ENCODE measurements around the gene CST4.
"Not testable (repeated sequence)": the region's sequence is repeated elsewhere in the genome, so short reads cannot be mapped to it uniquely, and the experiment has no call there.

CST4 gene

DNA sequence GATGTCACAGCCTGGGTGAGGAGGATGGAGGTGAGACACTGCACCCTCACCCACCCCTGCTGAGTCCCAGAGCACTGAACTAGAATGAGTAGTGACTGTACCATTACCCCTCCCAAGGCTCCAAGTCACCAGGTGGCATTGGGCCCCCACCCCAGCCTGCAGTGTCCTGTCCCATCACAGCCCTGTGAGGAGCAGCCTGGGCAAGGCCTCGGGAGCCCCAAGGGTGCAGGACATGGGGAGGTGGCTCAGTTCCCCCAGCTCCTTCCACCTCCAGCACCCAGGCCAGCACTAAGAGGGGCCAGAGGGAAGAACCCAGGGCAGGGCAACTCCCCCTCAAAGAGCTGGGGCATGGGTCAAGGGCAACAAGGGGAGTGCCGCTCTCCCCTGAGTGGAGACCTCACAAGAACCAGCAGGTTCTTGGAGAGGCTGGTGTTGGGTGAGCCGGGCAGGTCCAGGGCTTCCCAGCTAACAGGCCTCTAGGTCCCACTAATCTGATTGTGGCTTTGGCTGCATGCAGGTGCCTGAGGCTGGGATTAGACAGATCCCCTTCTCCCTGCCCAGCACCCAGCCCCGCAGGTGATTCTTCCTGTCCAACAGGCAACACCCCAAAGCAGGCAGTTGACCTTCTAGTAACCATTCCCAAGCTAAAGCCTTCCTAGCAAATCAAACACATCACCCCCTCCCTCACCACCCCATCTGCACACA lies 2.6 kb downstream of the CST4 start:
- no peak for DNase-seq

GRCh38 chr20:23685529-23685896 lies 3.3 kb downstream of the CST4 start:
- DNase-seq, result not testable (repeated sequence)

DNA sequence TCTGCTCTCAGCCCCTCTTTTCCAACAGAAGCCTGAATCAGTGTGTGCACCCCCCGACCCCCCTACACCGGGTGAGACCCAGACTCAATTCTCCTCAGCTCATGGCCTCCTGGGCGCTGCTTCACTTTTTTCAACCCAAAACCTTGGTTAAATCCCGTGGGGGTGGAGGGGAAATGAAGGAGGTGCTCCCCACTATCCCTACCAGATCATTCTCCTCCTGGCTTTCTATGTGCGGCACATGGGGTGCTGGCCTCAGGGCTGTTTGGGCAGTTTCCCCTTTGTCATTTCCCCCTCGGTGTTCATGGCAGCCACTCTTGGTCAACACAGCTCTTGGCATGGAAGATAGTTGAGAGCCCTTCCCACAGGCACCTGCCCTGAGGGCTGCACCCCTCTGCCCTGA lies 4.6 kb downstream of the CST4 start:
- no peak for DNase-seq

DNA sequence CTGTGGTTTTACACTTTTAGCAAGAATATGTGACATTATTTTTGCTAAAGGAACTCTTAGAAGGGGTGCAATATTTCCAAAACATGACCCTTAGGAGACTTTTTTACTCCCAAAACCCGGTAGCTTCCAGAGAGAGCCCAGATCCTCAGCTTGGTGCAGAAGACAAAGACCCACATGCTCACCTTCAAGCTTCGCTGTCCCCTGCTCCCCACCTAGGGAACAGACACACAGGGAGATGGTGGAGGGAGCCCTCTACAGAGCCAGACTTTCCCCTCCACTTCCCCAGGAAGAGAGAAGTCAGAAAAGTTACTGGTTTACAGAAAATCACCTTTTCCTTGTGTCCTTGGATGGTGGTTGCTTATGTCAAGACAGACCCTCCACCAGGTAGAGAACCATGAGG lies 5.0 kb downstream of the CST4 start:
- no peak for DNase-seq

DNA sequence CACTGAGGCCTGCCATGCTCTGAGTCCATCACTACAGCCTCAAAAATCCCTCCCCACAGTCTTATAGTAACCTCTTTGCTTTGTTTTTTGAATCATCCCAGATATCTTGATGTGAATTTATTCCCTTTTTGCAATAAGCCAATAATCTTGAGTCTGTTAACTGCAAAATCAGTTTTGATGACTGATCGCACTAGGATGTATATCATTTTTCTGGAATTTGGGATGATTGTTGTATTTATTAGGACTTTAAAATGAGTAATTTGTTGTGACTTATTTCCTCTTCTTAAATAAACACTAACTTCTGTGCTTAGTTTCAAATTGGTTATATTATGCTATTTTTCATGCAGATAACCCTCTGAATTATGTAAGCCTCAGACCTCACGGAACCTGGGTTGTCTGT lies 5.6 kb downstream of the CST4 start:
- no peak for DNase-seq

- no peak for DNase-seq
Measured at GRCh38 chr20:23680146-23680545, 8.7 kb downstream of the CST4 start.

- no peak for DNase-seq
Measured at GRCh38 chr20:23679133-23680092, 9.4 kb downstream of the CST4 start.

DNA sequence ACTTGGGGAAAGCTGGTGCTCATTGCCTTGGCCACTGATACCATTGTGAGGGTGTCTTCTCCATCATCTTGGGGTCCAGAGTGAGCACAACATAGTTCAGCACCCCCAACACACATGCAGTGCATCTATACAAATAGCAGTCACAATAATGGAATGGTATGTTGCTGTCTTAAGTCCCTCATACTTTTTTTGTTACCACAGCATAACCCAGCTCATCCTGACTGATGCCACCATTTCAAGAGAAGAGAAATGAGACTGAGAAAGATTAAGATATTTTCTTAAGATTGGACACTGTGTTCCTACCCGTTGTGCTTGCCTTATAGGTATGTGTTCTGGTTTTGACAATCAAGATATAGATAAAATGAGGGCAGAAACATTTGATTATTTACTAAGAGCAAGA lies 15.6 kb downstream of the CST4 start:
- DNase-seq, result no peak

GRCh38 chr20:23672158-23672557 lies 16.7 kb downstream of the CST4 start:
- no peak for DNase-seq

- no peak for DNase-seq
Measured at GRCh38 chr20:23671479-23671878, 17.4 kb downstream of the CST4 start.

GRCh38 chr20:23670361-23670760 lies 18.5 kb downstream of the CST4 start:
- DNase-seq, result no peak

- DNase-seq, result no peak
Measured at GRCh38 chr20:23669866-23670265, 19.0 kb downstream of the CST4 start.

GRCh38 chr20:23669327-23669726 lies 19.5 kb downstream of the CST4 start:
- DNase-seq, result no peak

- DNase-seq, result peak; percentile 81
Measured at GRCh38 chr20:23668477-23668951, 20.3 kb downstream of the CST4 start.

DNA sequence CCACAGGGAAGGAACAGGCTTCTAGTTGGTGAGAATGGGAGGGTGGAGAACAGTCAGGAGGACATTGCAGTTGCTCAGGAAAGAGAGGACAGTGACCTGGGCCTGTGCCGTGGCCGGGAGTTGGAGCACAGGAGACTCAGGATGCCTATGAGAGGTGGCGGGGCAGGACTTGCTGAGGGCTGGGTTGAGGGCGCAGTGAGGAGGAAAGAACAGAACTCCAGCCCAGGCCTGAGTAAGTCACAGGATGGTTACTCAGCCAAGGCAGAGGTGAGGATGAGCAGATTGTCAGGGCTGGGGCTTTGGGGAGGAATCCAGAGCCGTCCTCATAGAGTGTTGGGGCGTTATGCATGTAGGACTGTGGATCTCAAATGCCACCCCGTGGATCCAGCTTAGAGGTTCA lies 21.2 kb downstream of the CST4 start:
- no peak for DNase-seq

- no peak for DNase-seq
Measured at GRCh38 chr20:23666698-23667097, 22.1 kb downstream of the CST4 start.

- no peak for DNase-seq
Measured at GRCh38 chr20:23666189-23666588, 22.6 kb downstream of the CST4 start.

DNA sequence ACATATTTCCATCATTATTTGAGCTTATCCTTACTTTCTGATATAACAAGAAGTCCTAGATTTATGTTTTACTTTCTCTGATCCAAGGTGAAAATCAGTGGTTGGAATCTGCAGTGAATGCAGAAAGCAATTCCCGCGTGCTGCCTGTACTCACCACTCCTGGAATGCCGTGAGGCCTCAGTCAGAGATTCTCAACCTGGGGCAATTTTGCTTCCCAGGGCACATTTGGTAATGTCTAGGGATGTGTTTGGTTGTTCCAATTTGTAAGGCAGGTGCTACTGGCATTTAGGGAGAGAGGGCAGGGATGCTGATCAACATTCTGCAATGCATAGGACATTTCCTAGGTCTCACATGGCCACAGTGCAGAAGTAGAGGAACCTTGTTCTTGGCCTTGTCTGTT lies 23.9 kb downstream of the CST4 start:
- DNase-seq, result no peak

GRCh38 chr20:23664046-23664445 lies 24.8 kb downstream of the CST4 start:
- DNase-seq, result not testable (repeated sequence)

DNA sequence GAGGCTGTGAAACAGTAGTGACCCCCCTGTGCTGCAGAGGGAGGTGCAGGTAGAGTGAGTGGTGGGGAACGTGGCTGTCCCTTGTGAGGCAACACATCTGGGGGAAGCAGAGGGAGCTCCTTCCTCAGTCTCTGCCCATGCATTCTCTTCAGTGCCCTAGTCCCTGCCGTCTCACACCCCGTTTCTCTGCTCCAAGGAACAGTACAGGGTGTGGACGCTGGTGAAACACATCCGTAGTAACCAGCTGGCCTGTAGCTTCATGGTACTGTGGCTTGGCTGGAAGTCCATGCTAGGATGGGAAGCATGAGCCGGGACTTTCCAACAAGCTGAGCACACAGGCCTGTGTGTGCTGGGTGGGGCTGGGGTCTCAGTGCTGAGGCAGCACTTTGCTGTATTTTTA lies 25.7 kb downstream of the CST4 start:
- no peak for DNase-seq

GRCh38 chr20:23662276-23662870 lies 26.5 kb downstream of the CST4 start:
- DNase-seq, result no peak

- DNase-seq, result no peak
Measured at GRCh38 chr20:23661002-23661429, 27.8 kb downstream of the CST4 start.

- no peak for DNase-seq
Measured at GRCh38 chr20:23659989-23660837, 28.6 kb downstream of the CST4 start.
